ENCODE data around the gene SPOCK1. TPM values are rescaled to one million over a fixed set of nuclear protein-coding genes. Genes with fewer than 3 reads are reported as not detected.

The SPOCK1 gene
- total and polyA plus RNA-seq, 2 of the 13 experiments (the other 11 are each of a cell fraction or from before 2014, with no cell fraction given) = 0.18 to 0.29 TPM

- H3K4me3 ChIP-seq (replicated peaks in 1 of 3; ENCODE audit: insufficient read depth in 1 of 3, low read depth in 2 of 3, low read length in 3 of 3) = no peak overlapping the region
- no peak overlapping the region for H3K27ac ChIP-seq (ENCODE audit: extremely low read length, insufficient read depth, low read length)
- H3K27me3 ChIP-seq (ENCODE audit: control insufficient read depth in 1 of 2, insufficient read depth in 2 of 2, low read length in 2 of 2) = 0 out of 5 replicates have a peak, but pooled peaks cover 0 to 5% of the 10 kb centered on the region in 2 experiments
- no peaks in the 10 kb centered on the region for H3K79me2 ChIP-seq (ENCODE audit: insufficient read depth, low read length)
- no peaks in the 10 kb centered on the region for H3K9me3 ChIP-seq (ENCODE audit: low read length)
- no peaks in the 10 kb centered on the region for H3K36me3 ChIP-seq (replicated peaks in 1 of 2; ENCODE audit: control insufficient read depth in 1 of 2, insufficient read depth in 2 of 2, low read length in 2 of 2)
- no peaks in the 10 kb centered on the region for H4K20me1 ChIP-seq (ENCODE audit: insufficient read depth, low read length)
- FAIRE-seq = no peak
- DNase-seq (ENCODE audit: low spot score) = no peak
- 4% methylated on average over 4 of the region's 4 CpGs for WGBS (ENCODE audit: low lambda C conversion rate)
- in situ Hi-C loops (cut with HindIII; ENCODE audit: extremely low pct_ligation_motif_present, low pct_unique_long_range_greater_than_20kb) (no loop called here), intact Hi-C loops (cut with micrococcal nuclease; ENCODE audit: unreplicated experiment) (no loop called here)
- no peaks in the 10 kb centered on the region for H3K4me1 ChIP-seq (ENCODE audit: insufficient read depth, low read length)
- CTCF ChIA-PET (ENCODE audit: low intra/inter-chr PET ratio, low total read pairs) = no interaction called here
- BruUV-seq (replicated peaks) = no TSS peak
- H2AFZ ChIP-seq (ENCODE audit: low read length) = no peak overlapping the region
- H3K4me2 ChIP-seq (ENCODE audit: low read depth, low read length) = no peak overlapping the region
- no peak overlapping the region for H3K9ac ChIP-seq (ENCODE audit: insufficient read depth, low read depth, low read length)
- POLR2A ChIA-PET = no interaction called here
- no peak for ATAC-seq
- TF ChIP-seq PBX2 (CRISPR knock-in tag; IDR thresholded peaks at IDR 0.05) = no peak
- no peak for TF ChIP-seq ZNF263 (CRISPR knock-in tag; IDR thresholded peaks at IDR 0.05)
- TF ChIP-seq ARID4A (CRISPR knock-in tag; IDR thresholded peaks at IDR 0.05; ENCODE audit: borderline replicate concordance) = no peak
- no peak for TF ChIP-seq ZMAT5 (CRISPR knock-in tag; IDR thresholded peaks at IDR 0.05; ENCODE audit: borderline replicate concordance, low read depth)
- no peak for TF ChIP-seq THAP11 (CRISPR knock-in tag; IDR thresholded peaks at IDR 0.05)
- no peak for TF ChIP-seq RBAK (CRISPR knock-in tag; IDR thresholded peaks at IDR 0.05)
- TF ChIP-seq ZC3H13 (CRISPR knock-in tag; IDR thresholded peaks at IDR 0.05) = no peak
- TF ChIP-seq AHDC1 (CRISPR knock-in tag; IDR thresholded peaks at IDR 0.05; ENCODE audit: borderline replicate concordance) = no peak
- no peak for TF ChIP-seq USF2 (IDR thresholded peaks at IDR 0.05; ENCODE audit: low read depth, low read length)
- no peak for TF ChIP-seq USF2 (CRISPR knock-in tag; IDR thresholded peaks at IDR 0.05; ENCODE audit: borderline replicate concordance)
- no peak for TF ChIP-seq U2AF1 (optimal IDR thresholded peaks at IDR 0.05; ENCODE audit: low read depth, low read length)
Observed at GRCh38 chr5:137506296-137506695, 7.2 kb upstream of the SPOCK1 start.
